Endometrium (tissue), 2 donors: ENCODE data around the gene LRFN3.
"Not testable (repeated sequence)": the region's sequence is repeated elsewhere in the genome, so short reads cannot be mapped to it uniquely, and the experiment has no call there.

Experiments used
- FAIRE-seq: peaks from 2 replicates; lab custom pipeline; 2012; peaks lifted over from hg19 to GRCh38; lab: Jason Lieb, UNC
- donor health status: control.
- donor health status: control.

Gene LRFN3

GRCh38 chr19:35939307-35940077, 3.3 kb downstream of the LRFN3 start:
- FAIRE-seq = no peak

DNA sequence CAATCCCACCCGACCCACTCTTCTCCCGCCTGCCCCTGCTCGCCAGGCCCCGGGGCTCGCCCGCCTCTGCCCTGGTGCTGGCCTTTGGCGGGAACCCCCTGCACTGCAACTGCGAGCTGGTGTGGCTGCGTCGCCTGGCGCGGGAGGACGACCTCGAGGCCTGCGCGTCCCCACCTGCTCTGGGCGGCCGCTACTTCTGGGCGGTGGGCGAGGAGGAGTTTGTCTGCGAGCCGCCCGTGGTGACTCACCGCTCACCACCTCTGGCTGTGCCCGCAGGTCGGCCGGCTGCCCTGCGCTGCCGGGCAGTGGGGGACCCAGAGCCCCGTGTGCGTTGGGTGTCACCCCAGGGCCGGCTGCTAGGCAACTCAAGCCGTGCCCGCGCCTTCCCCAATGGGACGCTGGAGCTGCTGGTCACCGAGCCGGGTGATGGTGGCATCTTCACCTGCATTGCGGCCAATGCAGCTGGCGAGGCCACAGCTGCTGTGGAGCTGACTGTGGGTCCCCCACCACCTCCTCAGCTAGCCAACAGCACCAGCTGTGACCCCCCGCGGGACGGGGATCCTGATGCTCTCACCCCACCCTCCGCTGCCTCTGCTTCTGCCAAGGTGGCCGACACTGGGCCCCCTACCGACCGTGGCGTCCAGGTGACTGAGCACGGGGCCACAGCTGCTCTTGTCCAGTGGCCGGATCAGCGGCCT, 4.1 kb downstream of the LRFN3 start:
- no peak for FAIRE-seq

DNA sequence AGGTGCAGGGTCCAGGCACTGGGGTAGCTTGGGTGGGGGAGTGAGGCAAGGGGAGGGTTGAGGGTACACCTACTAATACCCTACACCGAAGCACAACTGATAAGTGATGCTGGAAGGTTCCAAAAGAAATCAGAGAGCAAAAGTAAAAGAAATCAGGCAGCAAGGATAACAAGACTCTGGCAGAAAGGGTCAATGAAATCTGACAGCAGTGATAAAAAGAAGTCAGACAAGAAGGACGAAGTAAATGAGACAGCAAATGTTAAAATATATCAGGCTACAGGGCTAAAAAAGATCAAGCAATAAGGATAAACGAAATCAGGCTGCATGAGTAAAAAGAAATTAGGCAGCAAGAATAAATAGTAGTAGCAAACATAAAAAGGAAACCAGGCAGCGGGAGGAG, 4.7 kb downstream of the LRFN3 start:
- no peak for FAIRE-seq

DNA sequence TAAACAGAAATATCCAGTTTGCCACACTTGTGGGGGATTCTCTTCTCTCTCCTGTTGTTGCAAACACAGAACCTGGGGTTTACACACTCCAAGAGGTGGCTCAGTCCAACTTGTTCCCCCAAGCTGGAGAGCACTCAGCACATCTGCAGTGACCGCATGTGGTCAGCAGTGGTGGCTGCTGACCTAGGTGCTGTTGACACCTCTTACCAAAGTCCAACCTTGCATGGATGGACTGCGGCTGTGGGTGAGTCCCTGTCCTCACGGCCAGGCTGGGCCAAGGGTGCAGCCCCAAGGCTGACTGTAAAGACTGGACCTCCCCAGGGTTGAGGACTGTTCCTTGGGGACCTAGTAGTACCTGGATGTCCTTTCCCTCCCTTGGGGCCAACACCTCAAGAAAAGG, 6.1 kb downstream of the LRFN3 start:
- FAIRE-seq = no peak

- no peak for FAIRE-seq
Measured at GRCh38 chr19:35943321-35944301, 7.4 kb downstream of the LRFN3 start.

GRCh38 chr19:35944556-35944955, 8.4 kb downstream of the LRFN3 start:
- no peak for FAIRE-seq

GRCh38 chr19:35945121-35945790, 9.1 kb downstream of the LRFN3 start:
- no peak for FAIRE-seq

DNA sequence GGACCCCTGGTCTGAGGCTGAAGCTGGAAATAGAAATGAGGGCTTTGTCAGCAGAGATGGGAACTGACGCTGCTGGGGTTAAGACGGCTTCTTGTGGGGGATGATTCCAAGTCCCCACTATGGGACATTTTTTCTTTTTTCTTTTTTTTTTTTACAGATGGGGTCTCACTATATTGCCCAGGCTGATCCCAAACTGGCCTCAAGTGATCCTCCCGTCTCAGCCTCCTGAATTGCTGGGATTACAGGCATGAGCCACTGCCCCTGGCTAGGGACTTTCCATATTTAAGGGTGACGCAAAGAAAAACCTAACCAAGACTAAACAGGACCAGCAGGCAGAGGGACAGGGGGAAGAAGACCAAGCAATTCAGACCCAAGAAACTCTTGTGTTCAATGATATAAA, 10.0 kb downstream of the LRFN3 start:
- no peak for FAIRE-seq

DNA sequence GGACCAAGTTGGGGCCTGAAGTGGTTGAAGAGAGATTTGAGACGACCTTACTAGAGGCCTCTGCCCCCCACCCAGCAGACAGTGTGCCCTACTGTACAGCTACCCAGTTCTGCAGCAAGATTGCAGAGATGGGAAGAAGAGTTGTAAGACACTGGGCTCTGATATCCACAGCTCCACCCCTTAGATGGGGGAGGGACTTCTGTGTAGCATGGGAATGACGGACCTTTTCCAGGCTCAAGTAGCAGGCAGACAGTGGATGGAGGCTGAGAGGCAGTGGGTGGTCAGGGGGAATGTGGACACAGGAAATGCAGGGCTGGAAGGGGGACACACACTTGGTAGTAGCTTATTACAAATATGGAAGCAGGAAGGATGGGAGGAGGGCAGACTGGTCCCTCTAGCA, 13.0 kb downstream of the LRFN3 start:
- no peak for FAIRE-seq

DNA sequence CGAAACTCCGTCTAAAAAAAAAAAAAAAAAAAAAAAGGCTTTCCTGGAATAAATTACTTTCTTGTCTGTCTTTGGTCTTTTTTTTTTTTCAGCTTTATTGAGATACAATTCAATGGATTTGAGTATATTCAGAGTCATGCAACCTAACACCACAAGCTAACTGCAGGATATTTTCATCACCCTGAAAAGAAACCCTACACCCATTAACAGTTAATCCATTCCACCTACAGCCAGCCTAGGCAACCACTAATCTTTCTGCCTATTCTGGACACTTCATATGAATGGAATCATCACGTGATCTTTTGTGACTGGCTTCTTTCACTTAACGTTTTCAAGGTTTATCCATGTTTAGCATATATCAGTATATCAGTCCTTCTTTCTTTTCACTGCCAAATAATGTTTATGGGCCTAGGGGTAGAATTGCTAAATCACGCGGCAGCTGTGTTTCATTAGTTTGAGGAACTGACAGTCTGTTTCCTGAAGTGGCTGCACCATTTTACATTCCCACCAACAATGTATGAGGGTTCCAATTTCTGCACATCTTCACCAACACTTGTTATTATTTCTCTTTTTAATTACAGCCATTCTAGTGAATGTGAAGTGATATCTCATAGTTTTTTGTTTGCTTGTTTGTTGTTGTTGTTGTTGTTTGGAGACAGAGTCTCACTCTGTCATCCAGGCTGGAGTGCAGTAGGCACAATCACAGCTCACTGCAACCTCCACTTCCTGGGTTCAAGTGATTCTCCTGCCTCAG, 19.9 kb downstream of the LRFN3 start:
- no peak for FAIRE-seq

- FAIRE-seq = not testable (repeated sequence)
Measured at GRCh38 chr19:35957411-35957810, 21.2 kb downstream of the LRFN3 start.

GRCh38 chr19:35958660-35959039, 22.5 kb downstream of the LRFN3 start:
- no peak for FAIRE-seq

DNA sequence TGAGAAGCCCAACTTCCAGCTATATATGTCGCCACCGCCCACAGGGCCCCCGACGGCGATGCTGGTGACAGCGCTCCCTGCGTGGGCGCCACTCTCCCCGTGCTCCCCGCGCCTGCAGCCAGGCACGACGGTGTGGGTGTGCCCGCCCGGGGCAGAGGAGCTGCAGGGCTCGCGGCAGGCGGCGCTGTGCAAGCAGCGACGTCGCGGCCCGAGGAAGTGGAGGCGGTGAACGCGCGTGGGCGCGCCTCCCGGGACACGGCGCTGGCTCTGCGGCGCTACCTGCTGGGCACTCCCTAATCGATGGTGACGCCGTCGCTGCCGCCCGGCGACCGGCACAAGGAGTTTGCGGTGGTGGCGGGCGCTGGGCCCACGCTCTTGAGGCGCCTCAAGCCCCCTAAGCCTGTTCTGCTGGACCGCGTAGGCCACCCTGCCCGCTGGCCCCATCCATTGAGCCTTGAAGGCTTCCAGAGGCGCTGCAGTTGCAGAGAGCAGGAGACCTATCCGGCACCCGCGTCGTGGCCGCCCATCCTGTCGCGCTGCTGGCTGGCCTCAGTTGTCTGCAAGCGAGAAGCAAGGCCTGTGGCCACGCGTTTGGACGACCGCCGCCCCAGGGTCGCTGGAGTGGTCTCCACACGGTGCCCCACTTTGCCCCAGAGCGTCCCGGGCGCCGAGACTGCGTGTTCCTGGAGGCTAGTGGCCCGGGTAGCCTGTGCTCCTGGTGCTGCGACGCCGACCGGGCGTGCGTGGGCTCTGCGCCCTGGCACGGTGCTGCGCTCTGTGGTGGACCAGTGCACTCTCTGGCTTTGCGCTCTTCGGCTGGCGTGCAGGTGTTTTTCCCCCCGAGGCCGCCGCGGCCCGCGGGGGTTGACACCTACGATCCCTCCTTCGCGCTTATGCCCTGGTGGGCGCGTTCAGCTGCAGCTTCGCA, 23.1 kb downstream of the LRFN3 start:
- FAIRE-seq = no peak

- FAIRE-seq = no peak
Measured at GRCh38 chr19:35959968-35960320, 23.8 kb downstream of the LRFN3 start.

GRCh38 chr19:35960432-35960972, 24.3 kb downstream of the LRFN3 start:
- FAIRE-seq = no peak

- no peak for FAIRE-seq
Measured at GRCh38 chr19:35963514-35963913, 27.3 kb downstream of the LRFN3 start.

DNA sequence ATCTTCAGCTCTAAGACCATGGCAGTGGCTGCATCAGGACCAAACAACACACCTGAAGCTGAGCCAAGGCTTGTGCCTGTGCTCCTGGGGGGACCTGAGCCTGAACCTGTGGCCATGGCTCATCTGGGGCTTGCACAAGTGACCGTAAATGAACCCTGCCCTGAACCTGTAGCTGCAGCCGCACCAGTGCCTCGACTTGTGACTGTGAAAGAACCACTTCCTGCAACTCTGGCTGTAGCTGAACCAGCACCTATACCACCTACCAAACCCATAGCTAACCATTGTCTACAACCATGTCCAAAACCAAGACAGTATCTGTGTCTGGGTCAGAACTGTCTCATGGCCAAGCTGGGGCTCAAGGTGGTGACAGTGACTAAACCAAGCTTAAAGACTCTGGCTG, 30.6 kb downstream of the LRFN3 start:
- no peak for FAIRE-seq

- no peak for FAIRE-seq
Measured at GRCh38 chr19:35973487-35973886, 37.3 kb downstream of the LRFN3 start.

- no peak for FAIRE-seq
Measured at GRCh38 chr19:35975608-35976214, 39.5 kb downstream of the LRFN3 start.
